AG09319 (cell line): ENCODE data around the gene COX10.

Source experiments
- DNase-seq: peaks from one replicate; pipeline ENCODE4 v3.0.0-alpha.2; 2010; ENCODE audit warnings: low read depth; ENCODE audit errors: extremely low read depth
- CTCF ChIP-seq: IDR thresholded peaks from 2 replicates; pipeline ENCODE4 v1.5.1; 2011; ENCODE audit warnings: low read depth, mild to moderate bottlenecking, inconsistent platforms, low read length, moderate library complexity

The COX10 gene

GRCh38 chr17:14245002-14245401 lies 175.7 kb downstream of the COX10 start:
- no peak for DNase-seq
- no peak for TF ChIP-seq CTCF

GRCh38 chr17:14245629-14246028 lies 176.3 kb downstream of the COX10 start:
- DNase-seq = no peak
- no peak for TF ChIP-seq CTCF
